NCI-H146 (cell line): ENCODE measurements around the gene CAP2.

Experiments used
- DNase-seq: peaks from one replicate; lab custom pipeline; 2025; lab: John Stamatoyannopoulos, UW

The CAP2 gene

GRCh38 chr6:17475606-17476244, 82.3 kb downstream of the CAP2 start:
- no peak for DNase-seq

- DNase-seq, result no peak
Observed at GRCh38 chr6:17476511-17476910, 83.1 kb downstream of the CAP2 start.

DNA sequence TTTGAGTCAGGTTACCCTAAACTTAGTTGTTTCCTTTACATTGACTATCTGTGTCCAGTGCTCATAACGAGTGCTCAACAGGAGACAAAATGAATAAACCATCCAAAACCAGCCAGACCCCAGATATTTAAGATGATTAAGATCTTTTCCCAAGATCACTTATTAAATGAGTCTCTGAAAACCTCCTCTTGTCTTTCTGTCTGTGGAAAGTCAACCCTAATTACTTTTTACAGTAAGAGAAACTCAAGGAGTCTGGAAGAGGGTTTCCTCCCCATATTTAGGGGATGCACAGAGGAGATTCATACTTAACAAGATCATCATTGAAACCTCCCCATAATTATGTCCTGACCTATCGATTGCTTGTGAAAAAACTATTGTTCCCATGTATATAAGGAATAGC, 84.0 kb downstream of the CAP2 start:
- DNase-seq, result no peak

- no peak for DNase-seq
Observed at GRCh38 chr6:17478223-17478907, 85.0 kb downstream of the CAP2 start.

- no peak for DNase-seq
Observed at GRCh38 chr6:17478946-17479345, 85.6 kb downstream of the CAP2 start.

DNA sequence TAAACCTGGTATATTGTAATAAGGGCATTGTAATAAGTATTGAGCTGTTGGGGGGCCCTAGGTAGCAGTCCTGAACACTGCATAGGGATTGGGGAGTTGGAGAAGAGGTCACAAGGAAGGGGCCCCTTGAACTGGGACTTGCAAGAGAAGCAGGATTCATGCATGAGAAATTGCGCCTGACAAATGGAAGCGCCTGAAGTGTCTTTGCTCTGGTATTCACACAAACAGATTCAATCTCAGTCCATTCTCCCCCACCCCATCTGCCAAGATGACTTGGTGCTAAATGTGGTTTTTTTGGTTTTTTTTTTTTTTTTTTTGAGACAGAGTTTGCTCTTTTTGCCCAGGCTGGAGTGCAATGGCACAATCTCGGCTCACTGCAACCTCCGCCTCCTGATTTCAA, 87.1 kb downstream of the CAP2 start:
- no peak for DNase-seq

- peak; percentile 33 for DNase-seq
Observed at GRCh38 chr6:17482711-17483110, 89.3 kb downstream of the CAP2 start.

DNA sequence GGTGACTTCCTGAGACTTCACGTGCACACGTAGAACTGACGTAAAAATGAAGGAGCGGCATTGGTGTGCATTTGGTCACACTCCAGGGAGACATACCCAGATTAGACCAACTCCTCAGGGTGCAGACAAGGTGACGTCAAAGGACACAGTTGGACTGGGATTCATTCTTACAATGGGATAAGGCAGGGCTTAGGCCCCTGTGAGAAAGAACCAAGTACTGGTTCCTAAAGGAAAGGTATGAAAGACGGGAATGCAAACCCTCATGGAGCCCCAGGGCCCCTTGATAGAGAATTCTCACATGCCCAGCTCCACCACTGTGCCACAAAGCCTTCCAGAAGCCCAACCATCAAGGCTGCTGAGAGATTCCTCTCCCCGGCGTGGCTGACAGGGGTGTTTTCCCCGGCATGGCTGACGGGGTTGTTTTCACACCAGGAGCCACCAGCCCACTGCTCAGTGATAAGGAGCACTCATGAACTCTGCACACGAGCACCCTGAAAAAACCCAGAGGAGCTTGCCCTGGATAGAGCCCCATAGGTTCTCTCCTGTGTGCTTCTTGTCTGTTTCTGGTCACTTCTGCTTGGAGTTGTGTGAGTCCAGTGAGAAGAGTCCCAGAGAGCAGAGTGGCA, 90.1 kb downstream of the CAP2 start:
- DNase-seq, result no peak

- DNase-seq, result peak; percentile 95
Observed at GRCh38 chr6:17484201-17484849, 90.9 kb downstream of the CAP2 start.

GRCh38 chr6:17485181-17485580, 91.8 kb downstream of the CAP2 start:
- DNase-seq, result no peak

DNA sequence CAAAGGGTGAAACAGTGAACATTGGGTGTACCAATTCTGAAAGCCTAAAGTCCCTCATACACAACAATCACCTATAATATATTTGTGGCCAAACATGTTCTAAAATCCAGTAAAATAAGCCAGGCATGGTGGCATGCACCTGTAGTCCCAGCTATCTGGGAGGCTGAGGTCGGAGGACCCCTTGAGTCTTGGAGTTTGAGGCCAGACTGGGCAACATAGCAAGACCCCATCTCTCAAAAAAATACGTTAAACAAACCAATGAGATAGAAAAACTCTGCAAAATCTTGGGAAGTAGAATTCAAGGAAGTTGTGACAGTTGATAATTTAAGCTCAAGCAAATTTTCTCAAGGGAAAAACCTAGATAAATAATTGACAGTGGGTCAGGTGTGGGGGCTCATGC, 92.6 kb downstream of the CAP2 start:
- DNase-seq, result no peak

- no peak for DNase-seq
Observed at GRCh38 chr6:17486680-17487079, 93.3 kb downstream of the CAP2 start.

DNA sequence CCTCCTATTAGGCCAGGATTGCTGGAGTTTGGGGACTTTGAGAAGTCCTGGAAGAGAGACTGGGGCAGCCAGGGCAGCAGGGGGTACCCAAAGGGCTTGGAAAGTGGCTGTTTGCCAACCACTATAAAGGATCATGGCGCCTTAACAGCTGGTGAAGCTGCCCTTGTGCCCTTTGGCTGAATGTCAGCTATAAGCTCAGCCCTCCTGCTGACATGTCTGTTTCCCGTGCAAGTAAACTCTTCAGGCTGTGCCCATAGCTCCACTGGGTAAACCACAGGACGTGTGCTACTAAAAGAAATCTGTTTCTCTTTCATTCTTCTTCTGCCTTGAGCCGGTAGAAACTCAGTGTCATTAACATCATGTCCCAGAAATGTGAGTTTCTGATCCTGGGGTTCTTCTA, 97.3 kb downstream of the CAP2 start:
- peak; percentile 76 for DNase-seq

DNA sequence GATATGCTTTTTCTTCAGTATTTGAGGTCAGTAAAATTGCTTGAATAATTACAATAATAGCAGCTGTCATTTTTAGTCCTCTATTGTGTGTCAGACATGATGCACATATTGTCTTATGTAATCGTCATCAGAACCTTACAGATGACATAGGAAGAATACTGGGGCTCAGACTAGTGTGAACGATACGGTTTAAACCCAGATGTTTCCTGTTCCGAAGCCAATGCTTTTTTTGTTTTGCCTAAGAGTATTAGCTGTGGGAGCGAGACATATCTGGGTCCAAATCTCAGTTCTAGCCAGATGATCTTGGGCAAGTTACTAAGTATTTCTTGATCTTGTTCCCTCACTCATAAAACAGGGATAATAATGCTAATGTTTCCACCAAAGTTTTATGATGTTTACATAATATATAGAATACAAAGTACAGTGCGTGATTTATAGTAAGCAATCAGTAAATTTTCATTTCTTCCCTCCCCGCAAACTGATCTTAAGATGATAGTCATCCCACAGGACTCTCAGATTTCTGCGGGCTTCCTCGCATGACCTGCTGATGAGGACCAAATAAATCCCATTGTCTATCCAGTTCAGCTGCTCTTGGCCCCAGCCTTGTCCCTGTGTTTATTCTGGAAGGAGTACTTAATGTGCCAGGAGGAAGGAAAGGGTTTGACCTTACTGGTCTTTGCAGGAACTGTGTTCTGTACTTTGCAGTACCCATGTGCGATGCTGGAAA, 98.2 kb downstream of the CAP2 start:
- no peak for DNase-seq

GRCh38 chr6:17492350-17492749, 99.0 kb downstream of the CAP2 start:
- no peak for DNase-seq

- DNase-seq, result no peak
Observed at GRCh38 chr6:17493286-17493685, 99.9 kb downstream of the CAP2 start.

GRCh38 chr6:17494177-17494576, 100.8 kb downstream of the CAP2 start:
- no peak for DNase-seq

- DNase-seq, result no peak
Observed at GRCh38 chr6:17494919-17495318, 101.5 kb downstream of the CAP2 start.

- DNase-seq, result no peak
Observed at GRCh38 chr6:17497535-17498095, 104.2 kb downstream of the CAP2 start.

GRCh38 chr6:17501442-17501841, 108.0 kb downstream of the CAP2 start:
- no peak for DNase-seq

DNA sequence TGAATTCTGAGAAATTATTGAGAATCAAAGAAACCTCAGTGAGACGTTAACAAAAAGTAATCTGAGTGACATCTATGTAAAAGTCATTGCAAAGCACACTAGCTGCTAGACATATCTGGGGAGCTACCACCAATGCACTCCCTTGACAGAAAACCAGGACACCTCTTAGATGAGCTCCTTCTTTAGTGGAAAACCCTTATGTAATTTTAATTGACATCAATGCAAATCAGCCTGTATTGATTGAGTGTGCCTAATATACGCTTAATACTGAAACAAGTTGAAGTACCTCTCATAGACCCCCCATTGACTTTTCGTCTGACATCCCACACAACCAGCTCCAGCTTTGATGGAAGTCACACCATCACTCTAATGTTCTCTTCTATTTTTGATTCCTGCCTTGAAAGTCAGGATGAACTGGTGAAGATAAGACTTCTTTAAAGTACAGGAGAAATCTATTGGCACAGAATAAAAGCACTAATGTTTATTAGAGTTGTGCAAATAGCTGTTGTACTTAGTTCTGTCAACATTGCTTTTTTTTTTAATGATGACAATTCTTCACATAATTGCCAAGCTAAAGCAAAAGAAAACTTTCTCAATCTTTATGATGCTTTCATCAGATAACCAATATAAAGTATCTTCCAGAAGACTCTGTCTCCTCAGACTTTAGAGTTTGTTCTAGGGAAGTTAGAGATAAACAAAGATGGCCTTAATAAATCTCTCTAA, 108.7 kb downstream of the CAP2 start:
- no peak for DNase-seq
